GM13977 (cell line): ENCODE results near the gene PLD3.

Source experiments
- DNase-seq: peaks from one replicate; pipeline ENCODE4 v3.0.0; 2012; ENCODE audit warnings: low spot score
- in situ Hi-C: fragments of 300-500 bp; cut with MboI; formaldehyde crosslinking; loops from one replicate; pipeline ENCODE4 v1.12.0; 2022; ENCODE audit warnings: low sequenced_read_pairs, low pct_unique_long_range_greater_than_20kb, mixed read lengths, inconsistent platforms; ENCODE audit not compliant: unreplicated experiment
- TF ChIP-seq, protein P1 (sequence below): IDR thresholded peaks from 2 replicates; pipeline ENCODE4 v1.5.1; 2012; ENCODE audit warnings: mild to moderate bottlenecking, control low read depth; ENCODE audit not compliant: insufficient read depth; ENCODE audit errors: extremely low read depth, missing control alignments

Gene PLD3

DNA sequence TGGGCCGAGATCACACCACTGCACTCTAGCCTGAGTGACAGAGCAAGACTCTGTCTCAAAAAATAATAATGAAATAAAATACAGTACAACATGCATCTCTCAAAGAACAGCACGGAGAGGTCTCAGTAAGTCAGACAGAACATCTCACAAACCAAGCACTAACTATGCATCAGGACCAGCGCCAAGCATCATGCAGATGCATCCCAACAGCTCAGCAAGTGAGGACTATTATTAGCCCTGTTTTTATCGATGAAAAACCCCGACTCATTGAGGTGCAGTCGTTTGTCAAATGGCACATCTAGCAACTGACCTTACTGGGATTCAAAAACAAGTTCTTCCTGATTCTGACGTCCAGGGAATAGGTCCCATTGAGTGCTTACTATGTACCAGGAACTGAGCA is 4.1 kb upstream of the PLD3 start:
- in situ Hi-C loops: no loop called here
- DNase-seq: no peak

DNA sequence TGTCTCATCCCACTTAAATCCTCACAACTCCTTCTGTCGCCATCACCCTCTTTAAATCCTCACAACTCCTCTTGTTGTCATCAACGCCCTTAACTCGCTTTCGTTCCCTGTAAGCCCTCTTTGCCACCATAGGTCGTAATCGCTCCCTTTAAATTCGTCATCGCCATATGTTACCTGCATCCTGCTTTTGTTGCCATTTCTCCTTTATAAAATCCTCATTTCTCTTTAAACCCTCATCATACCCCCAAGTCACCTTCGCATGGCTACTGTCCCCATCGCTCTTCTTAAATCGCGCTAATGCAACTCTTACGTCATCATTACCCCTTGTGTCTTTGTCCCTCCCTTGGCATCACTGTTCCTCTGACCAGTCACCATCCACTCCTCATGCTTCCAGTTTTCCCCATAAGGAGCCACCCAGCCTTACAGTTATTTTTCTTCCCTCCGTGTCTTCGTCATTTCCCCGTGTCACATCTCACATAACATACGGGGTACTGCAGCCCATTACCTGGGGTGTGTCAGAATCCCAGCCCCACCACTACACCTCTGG is 539 bp downstream of the PLD3 start:
- in situ Hi-C loops: no loop called here
- TF ChIP-seq, protein P1, sequence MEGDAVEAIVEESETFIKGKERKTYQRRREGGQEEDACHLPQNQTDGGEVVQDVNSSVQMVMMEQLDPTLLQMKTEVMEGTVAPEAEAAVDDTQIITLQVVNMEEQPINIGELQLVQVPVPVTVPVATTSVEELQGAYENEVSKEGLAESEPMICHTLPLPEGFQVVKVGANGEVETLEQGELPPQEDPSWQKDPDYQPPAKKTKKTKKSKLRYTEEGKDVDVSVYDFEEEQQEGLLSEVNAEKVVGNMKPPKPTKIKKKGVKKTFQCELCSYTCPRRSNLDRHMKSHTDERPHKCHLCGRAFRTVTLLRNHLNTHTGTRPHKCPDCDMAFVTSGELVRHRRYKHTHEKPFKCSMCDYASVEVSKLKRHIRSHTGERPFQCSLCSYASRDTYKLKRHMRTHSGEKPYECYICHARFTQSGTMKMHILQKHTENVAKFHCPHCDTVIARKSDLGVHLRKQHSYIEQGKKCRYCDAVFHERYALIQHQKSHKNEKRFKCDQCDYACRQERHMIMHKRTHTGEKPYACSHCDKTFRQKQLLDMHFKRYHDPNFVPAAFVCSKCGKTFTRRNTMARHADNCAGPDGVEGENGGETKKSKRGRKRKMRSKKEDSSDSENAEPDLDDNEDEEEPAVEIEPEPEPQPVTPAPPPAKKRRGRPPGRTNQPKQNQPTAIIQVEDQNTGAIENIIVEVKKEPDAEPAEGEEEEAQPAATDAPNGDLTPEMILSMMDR: no peak
- no peak for DNase-seq

More for the DNA sequence above, 4.1 kb upstream of the PLD3 start:
- TF ChIP-seq, protein P1: no peak

DNA sequence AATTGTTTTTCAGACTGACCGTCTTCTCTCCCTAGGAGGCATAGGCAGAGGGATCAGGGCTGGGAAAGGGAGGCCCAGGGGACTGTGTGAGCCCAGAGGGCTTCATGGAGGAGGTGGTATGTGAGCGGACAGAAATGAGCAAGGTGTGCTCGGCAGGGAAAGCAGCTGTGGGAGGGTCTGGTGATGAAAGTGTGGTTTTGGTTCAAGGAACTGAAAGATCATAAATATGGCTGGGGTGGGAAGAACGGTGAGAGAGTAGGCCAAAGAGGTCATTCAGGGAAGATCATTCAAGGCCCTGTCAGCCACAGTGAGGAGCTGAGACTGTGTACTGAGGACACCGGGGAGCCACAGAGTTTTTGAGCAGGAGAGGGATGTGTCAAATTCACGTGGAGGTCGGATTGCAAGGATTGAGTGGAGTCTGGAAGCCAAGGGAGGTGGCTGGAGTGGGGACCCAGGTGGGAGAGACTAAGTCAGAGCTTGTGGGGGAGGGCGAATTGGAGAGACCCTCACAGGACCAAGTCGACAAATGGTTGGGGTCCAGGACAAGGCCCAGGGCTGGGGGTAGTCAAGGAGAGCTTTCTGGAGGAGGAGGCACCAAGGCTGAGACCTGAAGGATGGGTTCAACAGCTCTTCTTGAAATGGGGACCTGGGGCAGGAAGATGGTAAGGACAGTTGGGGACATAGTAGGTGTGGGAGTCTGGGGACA is 7.6 kb downstream of the PLD3 start:
- no peak for DNase-seq
- TF ChIP-seq, protein P1: no peak
- in situ Hi-C loops: no loop called here

DNA sequence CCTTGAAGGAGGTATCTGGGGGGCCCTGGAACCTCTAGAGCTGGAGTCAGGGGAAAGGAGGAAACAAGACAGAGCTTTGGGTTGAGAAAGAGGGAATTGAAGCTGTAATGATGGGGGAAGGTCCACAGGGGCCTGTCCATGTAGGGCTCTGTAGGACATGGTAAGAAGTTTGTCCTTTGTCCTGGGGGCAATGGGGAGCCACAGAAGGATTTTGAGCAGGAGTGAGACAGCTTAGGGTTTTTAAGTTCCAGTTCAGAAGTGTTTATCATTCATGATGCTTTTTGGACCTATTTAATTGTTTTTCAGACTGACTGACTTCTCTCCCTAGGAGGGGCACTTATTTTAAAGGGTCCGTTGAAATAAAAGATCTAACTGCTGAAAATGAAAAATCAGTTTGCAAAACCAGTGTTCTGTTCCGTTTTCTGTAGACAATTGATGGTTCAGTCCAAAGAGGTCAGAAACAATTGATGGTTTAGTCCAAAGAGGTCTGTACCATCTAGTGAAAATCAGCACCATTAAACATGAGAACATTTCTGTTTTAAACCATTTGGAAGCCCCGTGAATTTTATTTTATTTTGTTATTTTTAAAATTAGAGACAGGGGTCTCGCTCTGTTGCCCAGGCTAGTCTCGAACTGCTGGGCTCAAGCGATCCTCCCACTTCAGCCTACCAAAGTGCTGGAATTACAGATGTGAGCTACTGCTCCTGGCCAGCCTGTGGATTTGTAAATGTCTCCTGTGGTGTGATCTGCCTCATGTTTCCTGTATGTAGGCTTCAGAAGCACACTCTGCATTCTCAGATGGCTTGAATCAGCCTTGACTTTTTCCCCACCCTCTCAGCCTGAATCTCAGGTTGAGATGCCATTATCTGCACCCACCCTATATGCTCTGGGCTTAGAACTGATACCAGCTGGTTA is 8.4 kb downstream of the PLD3 start:
- TF ChIP-seq, protein P1: no peak
- in situ Hi-C loops: no loop called here
- no peak for DNase-seq

DNA sequence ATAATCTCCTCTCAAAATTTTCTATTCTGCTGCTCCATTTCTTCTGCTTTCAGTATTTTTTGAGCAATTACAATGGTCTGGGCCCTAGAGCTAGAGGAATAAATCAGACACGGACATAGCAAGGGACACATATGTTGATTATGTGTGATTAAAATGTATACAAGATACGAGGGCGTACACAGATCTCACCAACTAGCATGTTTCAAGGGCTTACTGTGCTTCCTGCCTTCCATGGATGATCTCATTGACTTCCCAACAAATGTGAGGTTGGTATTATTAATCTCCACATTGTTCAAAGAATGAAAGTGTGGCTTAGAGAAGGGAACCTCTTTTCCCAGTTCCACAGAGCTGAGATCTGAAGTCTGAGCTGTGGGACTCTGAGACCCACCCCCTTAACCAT is 9.1 kb downstream of the PLD3 start:
- in situ Hi-C loops: no loop called here
- no peak for DNase-seq
- TF ChIP-seq, protein P1: no peak

DNA sequence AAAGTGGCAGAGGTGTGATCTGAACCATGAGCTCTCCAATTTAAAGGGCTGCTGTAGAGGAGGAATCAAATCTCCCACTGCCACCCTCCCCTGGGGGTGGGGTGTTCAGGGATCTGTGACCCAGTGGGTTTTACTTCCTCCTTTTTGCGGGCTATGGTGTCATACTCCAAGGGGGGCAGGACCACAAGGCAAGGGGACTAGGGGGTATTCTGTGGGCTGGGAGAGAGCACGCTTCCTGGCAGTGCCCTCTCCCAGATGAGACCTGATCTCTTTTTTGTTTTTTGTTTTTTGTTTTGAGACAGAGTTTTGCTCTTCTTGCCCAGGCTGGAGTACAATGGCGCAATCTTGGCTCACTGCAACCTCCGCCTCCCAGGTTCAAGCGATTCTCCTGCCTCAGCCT is 10.3 kb downstream of the PLD3 start:
- TF ChIP-seq, protein P1: no peak
- no peak for DNase-seq
- in situ Hi-C loops: no loop called here
